ENCODE data around the gene CFAP58. TPM values are rescaled to one million over a fixed set of nuclear protein-coding genes. Genes with fewer than 3 reads are reported as not detected.

Gene CFAP58
- total RNA-seq, 2 experiments from 2014 or later: not detected

- no peaks in the 10 kb centered on the region for H3K9me3 ChIP-seq (ENCODE audit: control insufficient read depth in 1 of 2, insufficient read depth in 1 of 2, low read length in 2 of 2)
- POLR2A ChIA-PET: interaction anchor here (0.6 kb wide), 1 partner anchor 13 kb away, joined by 4 read pairs; no protein-coding TSS in a partner anchor
- no peak overlapping the region for H3K27ac ChIP-seq (ENCODE audit: low read depth in 1 of 2, low read length in 2 of 2)
- H3K4me3 Mint-ChIP-seq: no peak overlapping the region
- H3K4me1 ChIP-seq (ENCODE audit: insufficient read depth, low read length): no peaks in the 10 kb centered on the region
- H3K4me3 ChIP-seq (ENCODE audit: low read length): no peak overlapping the region
- no peaks in the 10 kb centered on the region for H3K36me3 ChIP-seq (ENCODE audit: insufficient read depth, low read length)
- H3K9me3 Mint-ChIP-seq: no peaks in the 10 kb centered on the region
- no peaks in the 10 kb centered on the region for H3K4me1 Mint-ChIP-seq (ENCODE audit: low read depth)
- H3K27ac Mint-ChIP-seq: no peak overlapping the region
- no peak for TF ChIP-seq CTCF (IDR thresholded peaks at IDR 0.05)
- intact Hi-C loops (cut with DNase I, micrococcal nuclease): no loop called here
- CTCF ChIA-PET: no interaction called here
- H3K36me3 Mint-ChIP-seq (ENCODE audit: low read depth): no peaks in the 10 kb centered on the region
- peaks cover 17% of the 10 kb centered on the region for H3K27me3 Mint-ChIP-seq
- ATAC-seq (ENCODE audit: poor library complexity) (no peak), DNase-seq (no peak)
- H3K27me3 ChIP-seq (ENCODE audit: control insufficient read depth in 1 of 2, insufficient read depth in 2 of 2, low read length in 2 of 2): no peaks in the 10 kb centered on the region
Observed at GRCh38 chr10:104437226-104437625, 83.6 kb downstream of the CFAP58 start.

GRCh38 chr10:104440221-104440620 is 86.6 kb downstream of the CFAP58 start:
- no peak overlapping the region for H3K4me3 ChIP-seq (ENCODE audit: low read length)
- intact Hi-C loops (cut with DNase I, micrococcal nuclease): no loop called here
- DNase-seq (no peak), ATAC-seq (ENCODE audit: poor library complexity) (no peak)
- no peaks in the 10 kb centered on the region for H3K36me3 ChIP-seq (ENCODE audit: insufficient read depth, low read length)
- H3K27ac ChIP-seq (ENCODE audit: low read depth in 1 of 2, low read length in 2 of 2): no peak overlapping the region
- no peaks in the 10 kb centered on the region for H3K9me3 Mint-ChIP-seq
- H3K4me3 Mint-ChIP-seq: no peak overlapping the region
- no peaks in the 10 kb centered on the region for H3K9me3 ChIP-seq (ENCODE audit: control insufficient read depth in 1 of 2, insufficient read depth in 1 of 2, low read length in 2 of 2)
- CTCF ChIA-PET: no interaction called here
- no peaks in the 10 kb centered on the region for H3K36me3 Mint-ChIP-seq (ENCODE audit: low read depth)
- H3K27me3 ChIP-seq (ENCODE audit: control insufficient read depth in 1 of 2, insufficient read depth in 2 of 2, low read length in 2 of 2): no peaks in the 10 kb centered on the region
- no peaks in the 10 kb centered on the region for H3K4me1 Mint-ChIP-seq (ENCODE audit: low read depth)
- POLR2A ChIA-PET: no interaction called here
- H3K27me3 Mint-ChIP-seq: peaks cover 23% of the 10 kb centered on the region
- no peak for TF ChIP-seq CTCF (IDR thresholded peaks at IDR 0.05)
- no peak overlapping the region for H3K27ac Mint-ChIP-seq
- H3K4me1 ChIP-seq (ENCODE audit: insufficient read depth, low read length): no peaks in the 10 kb centered on the region

- H3K27ac ChIP-seq (ENCODE audit: low read depth in 1 of 2, low read length in 2 of 2): no peak overlapping the region
- Mint-ChIP-seq H3K27me3 (peaks cover 25% of the 10 kb centered on the region), H3K36me3 (ENCODE audit: low read depth) (no peaks in the 10 kb centered on the region), H3K4me3 (no peak overlapping the region), H3K27ac (no peak overlapping the region), H3K4me1 (ENCODE audit: low read depth) (no peaks in the 10 kb centered on the region), H3K9me3 (no peaks in the 10 kb centered on the region)
- no peak overlapping the region for H3K4me3 ChIP-seq (ENCODE audit: low read length)
- ChIA-PET CTCF (no interaction called here), POLR2A (no interaction called here)
- no peak for TF ChIP-seq CTCF (IDR thresholded peaks at IDR 0.05)
- intact Hi-C loops (cut with DNase I, micrococcal nuclease): no loop called here
- ATAC-seq (ENCODE audit: poor library complexity): no peak
- H3K27me3 ChIP-seq (ENCODE audit: control insufficient read depth in 1 of 2, insufficient read depth in 2 of 2, low read length in 2 of 2): no peaks in the 10 kb centered on the region
- H3K36me3 ChIP-seq (ENCODE audit: insufficient read depth, low read length): no peaks in the 10 kb centered on the region
- no peaks in the 10 kb centered on the region for H3K9me3 ChIP-seq (ENCODE audit: control insufficient read depth in 1 of 2, insufficient read depth in 1 of 2, low read length in 2 of 2)
- peak in 2 of 14 experiments; percentile 9 to 15 for DNase-seq
- H3K4me1 ChIP-seq (ENCODE audit: insufficient read depth, low read length): no peaks in the 10 kb centered on the region
Observed at GRCh38 chr10:104441329-104442000, 87.8 kb downstream of the CFAP58 start.
